Prostate gland (tissue), 2 donors: ENCODE data around the gene DGKQ.

Source experiments
- POLR2A ChIP-seq: fragments of 450-650 bp; IDR thresholded peaks from one replicate; pipeline ENCODE4 v1.6.1; 2016; ENCODE audit warnings: antibody characterized with exemption, mild to moderate bottlenecking
- TF ChIP-seq, protein P1 (sequence below), 4 experiments: fragments of 200-600 bp in 2 of 4; fragments of 450-650 bp in 2 of 4; sonication (generic) in 2 of 4; IDR thresholded peaks; 1 replicate in 3 of 4; 2 replicates in 1 of 4; pipeline ENCODE4 v1.5.1; 2016 to 2019; ENCODE audit warnings: antibody characterized with exemption in 4 of 4, mild to moderate bottlenecking in 2 of 4, moderate library complexity in 2 of 4

DNA sequence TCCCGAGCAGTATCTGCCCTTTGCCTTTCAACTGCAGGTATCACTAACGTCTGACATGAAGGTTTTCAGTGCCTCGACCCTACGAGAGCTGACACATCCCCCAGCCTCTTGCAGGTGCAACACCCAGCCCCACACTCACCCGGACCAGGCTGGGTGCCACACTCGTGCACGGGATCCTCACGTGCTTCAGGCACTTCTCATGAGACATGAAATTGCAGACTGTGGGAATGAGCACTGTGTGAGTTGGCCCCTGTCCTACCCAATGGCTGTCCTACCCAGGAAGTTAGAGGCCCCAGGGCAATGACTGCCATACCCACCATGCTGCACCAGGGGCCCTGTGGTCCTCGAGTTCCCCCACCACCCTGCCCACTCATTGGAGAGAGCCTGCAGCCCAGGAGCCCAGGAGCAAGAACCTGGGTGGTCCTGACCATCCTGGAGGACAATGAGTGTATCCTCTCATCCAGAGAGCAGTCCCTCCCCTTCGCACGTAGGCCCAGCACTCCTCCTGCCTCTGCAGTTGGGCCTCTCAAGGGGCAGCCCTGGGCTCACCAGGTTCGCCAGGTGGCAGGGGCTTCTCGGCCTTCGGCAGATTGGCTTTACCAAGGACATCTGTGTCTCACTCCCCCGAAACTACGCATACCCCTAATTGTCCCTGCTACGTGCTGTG is 2.4 kb downstream of the DGKQ start:
- TF ChIP-seq, protein P1, sequence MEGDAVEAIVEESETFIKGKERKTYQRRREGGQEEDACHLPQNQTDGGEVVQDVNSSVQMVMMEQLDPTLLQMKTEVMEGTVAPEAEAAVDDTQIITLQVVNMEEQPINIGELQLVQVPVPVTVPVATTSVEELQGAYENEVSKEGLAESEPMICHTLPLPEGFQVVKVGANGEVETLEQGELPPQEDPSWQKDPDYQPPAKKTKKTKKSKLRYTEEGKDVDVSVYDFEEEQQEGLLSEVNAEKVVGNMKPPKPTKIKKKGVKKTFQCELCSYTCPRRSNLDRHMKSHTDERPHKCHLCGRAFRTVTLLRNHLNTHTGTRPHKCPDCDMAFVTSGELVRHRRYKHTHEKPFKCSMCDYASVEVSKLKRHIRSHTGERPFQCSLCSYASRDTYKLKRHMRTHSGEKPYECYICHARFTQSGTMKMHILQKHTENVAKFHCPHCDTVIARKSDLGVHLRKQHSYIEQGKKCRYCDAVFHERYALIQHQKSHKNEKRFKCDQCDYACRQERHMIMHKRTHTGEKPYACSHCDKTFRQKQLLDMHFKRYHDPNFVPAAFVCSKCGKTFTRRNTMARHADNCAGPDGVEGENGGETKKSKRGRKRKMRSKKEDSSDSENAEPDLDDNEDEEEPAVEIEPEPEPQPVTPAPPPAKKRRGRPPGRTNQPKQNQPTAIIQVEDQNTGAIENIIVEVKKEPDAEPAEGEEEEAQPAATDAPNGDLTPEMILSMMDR (IDR thresholded peaks at IDR 0.05) = no peak
- TF ChIP-seq POLR2A = no peak
